A549 (cell line): ENCODE measurements around the gene SUDS3. TPM values are rescaled to one million over a fixed set of nuclear protein-coding genes. Genes with fewer than 3 reads are reported as not detected.
A peak's percentile ranks its signal among the peaks of the same experiment; 100 is the strongest.

Experiments
- ATAC-seq, 2 experiments: fragments of 200-7000 bp in 1 of 2; fragments of >200 bp in 1 of 2; cut with Nextera tagmentation in 1 of 2; cut with Tn5 transposase in 1 of 2; 3 replicates each; pipeline versions ENCODE4 v1.8.0 to v1.9.1; 2018 to 2020; ENCODE audit warnings: mild to moderate bottlenecking in 1 of 2, moderate library complexity in 1 of 2
- CTCF ChIA-PET: fragments of 300-600 bp; sonication (Branson Sonifier 250); formaldehyde crosslinking; extraction: SDS; loops from one replicate; lab custom pipeline; 2021; ENCODE audit warnings: antibody characterized with exemption, inconsistent platforms; lab: Yijun Ruan, JAX
- POLR2A ChIA-PET: fragments of 350-600 bp; formaldehyde crosslinking; extraction: SDS; loops from one replicate; lab custom pipeline; 2021; ENCODE audit warnings: antibody characterized with exemption, inconsistent platforms; lab: Yijun Ruan, JAX
- DNase-seq, 2 experiments: peaks; one replicate each; pipeline versions ENCODE4 v3.0.0 to v3.0.0-alpha.2; 2011 to 2016; ENCODE audit warnings: low read depth in 1 of 2, low spot score in 1 of 2
- FAIRE-seq: peaks from 2 replicates; lab custom pipeline; 2011; peaks lifted over from hg19 to GRCh38; lab: Jason Lieb, UNC
- H3K27ac ChIP-seq, 2 experiments: fragments of >200 bp; sonication (Bioruptor Twin); formaldehyde crosslinking; 3 replicates each; pipeline ENCODE4 v1.5.1; 2016 to 2017
- H3K4me1 ChIP-seq: fragments of >200 bp; sonication (Bioruptor Twin); formaldehyde crosslinking; 3 replicates; pipeline ENCODE4 v1.6.1; 2016
- H3K4me2 ChIP-seq: fragments of >200 bp; sonication (Bioruptor Twin); formaldehyde crosslinking; 3 replicates; pipeline ENCODE4 v1.6.1; 2016
- H3K4me3 ChIP-seq: fragments of >200 bp; sonication (Bioruptor Twin); formaldehyde crosslinking; 3 replicates; pipeline ENCODE4 v1.5.1; 2016
- H3K9me3 ChIP-seq: fragments of >200 bp; sonication (Bioruptor Twin); formaldehyde crosslinking; 3 replicates; pipeline ENCODE4 v1.6.1; 2016
- CHD4 ChIP-seq: fragments of 200-600 bp; sonication (generic); IDR thresholded peaks from 2 replicates; pipeline ENCODE4 v1.6.1; 2016; ENCODE audit warnings: antibody characterized with exemption, mild to moderate bottlenecking, borderline replicate concordance
- EHF ChIP-seq: fragments of 250-450 bp; sonication (Bioruptor Pico); IDR thresholded peaks from 2 replicates; pipeline ENCODE4 v1.5.0; 2020; ENCODE audit warnings: mild to moderate bottlenecking
- EHMT2 ChIP-seq: fragments of 200-600 bp; sonication (generic); IDR thresholded peaks from 2 replicates; pipeline ENCODE4 v1.6.1; 2016; ENCODE audit warnings: antibody characterized with exemption, low read depth, mild to moderate bottlenecking, moderate library complexity
- EP300 ChIP-seq, 2 experiments: fragments of >200 bp; sonication (Bioruptor Twin); formaldehyde crosslinking; IDR thresholded peaks; 2 replicates in 1 of 2; 3 replicates in 1 of 2; pipeline ENCODE4 v1.6.1; 2016 to 2017
- ESRRA ChIP-seq: fragments of 150-350 bp; IDR thresholded peaks from 2 replicates; pipeline ENCODE4 v1.6.1; 2014; ENCODE audit warnings: mild to moderate bottlenecking, low read length, borderline replicate concordance
- FOSB ChIP-seq: fragments of 250-450 bp; sonication (Bioruptor Pico); IDR thresholded peaks from 2 replicates; pipeline ENCODE4 v1.5.0; 2020; ENCODE audit warnings: mild to moderate bottlenecking, moderate library complexity
- FOSL2 ChIP-seq, 2 experiments: fragments of 450-650 bp in 1 of 2; fragments of >200 bp in 1 of 2; sonication (Bioruptor Twin) in 1 of 2; formaldehyde crosslinking; IDR thresholded peaks; 2 replicates each; pipeline versions ENCODE4 v1.5.0 to v1.6.1; 2016 to 2020; ENCODE audit warnings: mild to moderate bottlenecking in 1 of 2, moderate library complexity in 1 of 2
- HDAC2 ChIP-seq: fragments of 200-600 bp; sonication (generic); IDR thresholded peaks from 2 replicates; pipeline ENCODE4 v1.6.1; 2016
- HOXB5 ChIP-seq: fragments of 250-450 bp; sonication (Bioruptor Pico); IDR thresholded peaks from 2 replicates; pipeline ENCODE4 v1.5.0; 2020; ENCODE audit warnings: mild to moderate bottlenecking, moderate library complexity
- JUNB ChIP-seq: fragments of >200 bp; sonication (Bioruptor Twin); formaldehyde crosslinking; IDR thresholded peaks from 2 replicates; pipeline ENCODE4 v1.6.1; 2016
- MAZ ChIP-seq: fragments of 150-350 bp; IDR thresholded peaks from 2 replicates; pipeline ENCODE4 v1.6.1; 2014; ENCODE audit warnings: antibody characterized with exemption, low read depth, low read length, borderline replicate concordance
- NFE2L2 ChIP-seq: fragments of 150-350 bp; conservative IDR thresholded peaks from 2 replicates; pipeline ENCODE4 v1.6.1; 2014; ENCODE audit warnings: low read length
- NPAS2 ChIP-seq: fragments of 250-450 bp; sonication (Bioruptor Pico); IDR thresholded peaks from 2 replicates; pipeline ENCODE4 v1.8.0; 2022; ENCODE audit warnings: mild to moderate bottlenecking, moderate library complexity, borderline replicate concordance
- NR3C1 ChIP-seq: fragments of >200 bp; sonication (Bioruptor Twin); formaldehyde crosslinking; IDR thresholded peaks from 3 replicates; pipeline ENCODE4 v1.6.1; 2017
- PBX3 ChIP-seq: IDR thresholded peaks from 2 replicates; pipeline ENCODE4 v1.6.1; 2012
- POLR2AphosphoS2 ChIP-seq: conservative IDR thresholded peaks from 2 replicates; pipeline ENCODE4 v1.6.1; 2012; ENCODE audit warnings: low read length, improper control_type of control experiment, inconsistent platforms
- RARB ChIP-seq: fragments of 250-450 bp; sonication (Bioruptor Pico); IDR thresholded peaks from 2 replicates; pipeline ENCODE4 v1.8.0; 2021; ENCODE audit warnings: mild to moderate bottlenecking, moderate library complexity
- RCOR1 ChIP-seq: fragments of 150-350 bp; IDR thresholded peaks from 2 replicates; pipeline ENCODE4 v1.6.1; 2014; ENCODE audit warnings: antibody characterized with exemption, low read length, low read depth
- SREBF2 ChIP-seq: fragments of 450-650 bp; IDR thresholded peaks from 2 replicates; pipeline ENCODE4 v1.6.1; 2014; ENCODE audit warnings: mild to moderate bottlenecking, moderate library complexity
- TFCP2L1 ChIP-seq: fragments of 250-450 bp; sonication (Bioruptor Pico); IDR thresholded peaks from 2 replicates; pipeline ENCODE4 v1.5.0; 2021; ENCODE audit warnings: mild to moderate bottlenecking
- TP53 ChIP-seq: fragments of 250-450 bp; sonication (Bioruptor Pico); IDR thresholded peaks from 2 replicates; pipeline ENCODE4 v1.5.0; 2021; ENCODE audit warnings: mild to moderate bottlenecking, moderate library complexity
- WGBS: methylation state at CpG from one replicate; pipeline ENCODE4 v1.1.6; 2017; ENCODE audit errors: missing lambda C conversion rate; 5-methylcytosine and 5-hydroxymethylcytosine counted together
- polyA plus RNA-seq, 4 experiments: library from polyadenylated mRNA; depleted of rRNA in 3 of 4; stranded (reverse); fragments of >200 nt; fragmentation: RNase III in 1 of 4; extraction: RNeasy Plus Mini Kit Qiagen cat#74134 plus additional on column Dnase treatment in 1 of 4; gene quantifications; 2 replicates in 3 of 4; 3 replicates in 1 of 4; pipeline ENCODE4 v1.2.3, GENCODE V29; 2011 to 2017
- TF ChIP-seq, protein P1 (sequence below): fragments of >200 bp; sonication (Bioruptor Twin); formaldehyde crosslinking; IDR thresholded peaks from 3 replicates; pipeline ENCODE4 v1.5.1; 2016

Gene SUDS3
- polyA plus RNA-seq, 2 of the 4 experiments (the other 2 are of a cell fraction): 20.3 to 36.5 TPM

DNA sequence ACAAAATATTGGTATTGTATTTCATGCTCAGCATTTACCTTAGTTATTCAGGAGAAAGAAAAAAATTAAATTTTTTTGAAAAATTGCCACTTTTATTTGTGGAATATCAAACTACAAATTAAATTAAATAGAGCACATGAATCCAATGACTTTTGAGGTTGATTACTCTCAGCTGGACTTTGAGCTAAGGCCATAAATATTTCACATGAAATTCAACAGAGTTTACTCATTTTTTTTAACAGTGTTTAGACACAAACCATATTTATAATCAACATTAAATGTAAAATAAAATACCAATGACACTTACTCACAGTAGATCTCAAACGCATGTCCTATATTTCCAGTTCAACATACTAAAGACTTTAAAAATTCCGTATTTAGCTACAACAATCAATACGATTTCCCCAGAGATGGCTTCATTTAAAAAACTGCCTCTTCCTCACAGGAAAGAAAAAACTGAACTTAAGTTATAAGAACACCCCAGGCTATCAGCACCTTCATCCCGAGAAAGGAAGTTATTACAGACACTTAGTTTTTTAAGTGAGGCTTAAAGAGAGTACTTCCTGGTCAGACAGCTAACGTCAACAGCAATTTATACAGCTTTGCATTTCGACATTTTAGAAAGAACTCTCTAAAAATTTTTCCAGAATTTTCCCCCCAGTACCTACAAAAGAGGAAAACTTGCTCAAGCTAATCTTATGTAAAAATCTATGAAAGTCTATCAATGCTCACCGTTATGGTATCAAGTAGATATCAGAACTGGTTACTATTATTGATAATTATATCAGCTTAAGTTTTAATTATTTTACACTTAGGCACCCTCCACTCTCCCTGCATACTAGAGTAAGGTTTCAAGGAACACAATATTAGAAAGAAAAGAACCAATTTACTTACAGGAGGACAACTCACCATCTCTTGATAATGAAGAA is 17.5 kb upstream of the SUDS3 start:
- Histone ChIP-seq H3K4me1 (peaks cover 48% of the 10 kb centered on the region), H3K27ac (peak overlapping the region; percentile 69 to 74; a peak in 5 of 6 replicates), H3K4me3 (peak overlapping the region; percentile 29; the same call in 2 of the 3 replicates), H3K4me2 (peak overlapping the region; percentile 81), H3K9me3 (no peaks in the 10 kb centered on the region)
- WGBS: 32% methylated on average over 7 of the region's 7 CpGs
- ATAC-seq (no peak), FAIRE-seq (no peak), DNase-seq (peak in 1 of 2 experiments; percentile 29)
- CTCF ChIA-PET: interaction anchor here (0.9 to 5.8 kb wide), 5 partner anchors 10 to 178 kb away, joined by 3 to 38 read pairs (median 5); partner anchors contain the start of genes SUDS3 and TAOK3
- POLR2A ChIA-PET: interaction anchor here (0.9 to 1.4 kb wide), 2 partner anchors 14 to 17 kb away, joined by 4 to 12 read pairs; partner anchors contain the start of genes SUDS3 and TAOK3
- TF ChIP-seq RCOR1: no peak
- no peak for TF ChIP-seq CHD4
- TF ChIP-seq ESRRA: no peak
- TF ChIP-seq TP53: no peak
- TF ChIP-seq JUNB: no peak
- no peak for TF ChIP-seq EHF (CRISPR knock-in tag)
- TF ChIP-seq, protein P1, sequence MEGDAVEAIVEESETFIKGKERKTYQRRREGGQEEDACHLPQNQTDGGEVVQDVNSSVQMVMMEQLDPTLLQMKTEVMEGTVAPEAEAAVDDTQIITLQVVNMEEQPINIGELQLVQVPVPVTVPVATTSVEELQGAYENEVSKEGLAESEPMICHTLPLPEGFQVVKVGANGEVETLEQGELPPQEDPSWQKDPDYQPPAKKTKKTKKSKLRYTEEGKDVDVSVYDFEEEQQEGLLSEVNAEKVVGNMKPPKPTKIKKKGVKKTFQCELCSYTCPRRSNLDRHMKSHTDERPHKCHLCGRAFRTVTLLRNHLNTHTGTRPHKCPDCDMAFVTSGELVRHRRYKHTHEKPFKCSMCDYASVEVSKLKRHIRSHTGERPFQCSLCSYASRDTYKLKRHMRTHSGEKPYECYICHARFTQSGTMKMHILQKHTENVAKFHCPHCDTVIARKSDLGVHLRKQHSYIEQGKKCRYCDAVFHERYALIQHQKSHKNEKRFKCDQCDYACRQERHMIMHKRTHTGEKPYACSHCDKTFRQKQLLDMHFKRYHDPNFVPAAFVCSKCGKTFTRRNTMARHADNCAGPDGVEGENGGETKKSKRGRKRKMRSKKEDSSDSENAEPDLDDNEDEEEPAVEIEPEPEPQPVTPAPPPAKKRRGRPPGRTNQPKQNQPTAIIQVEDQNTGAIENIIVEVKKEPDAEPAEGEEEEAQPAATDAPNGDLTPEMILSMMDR: no peak
- no peak for TF ChIP-seq POLR2AphosphoS2
- no peak for TF ChIP-seq TFCP2L1
- no peak for TF ChIP-seq MAZ
- TF ChIP-seq EHMT2: no peak
- TF ChIP-seq FOSL2 (IDR thresholded peaks at IDR 0.05): no peak
- no peak for TF ChIP-seq FOSL2 (CRISPR knock-in tag; IDR thresholded peaks at IDR 0.05)
- no peak for TF ChIP-seq HDAC2
- no peak for TF ChIP-seq EP300 (IDR thresholded peaks at IDR 0.05)
- no peak for TF ChIP-seq NR3C1
- TF ChIP-seq PBX3: no peak
- no peak for TF ChIP-seq SREBF2
- TF ChIP-seq RARB (CRISPR knock-in tag): no peak
- TF ChIP-seq, all 56 proteins: peak for 0

DNA sequence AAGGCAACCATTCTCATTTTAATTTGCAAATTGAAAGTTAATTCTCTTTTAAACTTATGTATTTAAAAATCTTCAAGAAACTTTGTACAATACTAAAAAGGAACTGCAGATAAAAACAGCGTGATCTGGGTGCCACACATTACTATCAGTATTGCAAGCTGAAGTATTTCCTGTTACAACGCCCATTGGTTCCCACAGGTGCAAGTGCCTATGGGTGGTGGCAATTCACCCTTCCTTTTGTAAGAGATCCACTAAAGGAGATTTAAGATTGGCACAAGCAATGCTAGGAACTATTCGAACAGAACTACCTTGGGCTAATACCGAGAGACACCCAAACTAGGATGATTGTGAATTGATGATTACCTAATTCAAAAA is 16.8 kb upstream of the SUDS3 start:
- Histone ChIP-seq H3K9me3 (no peaks in the 10 kb centered on the region), H3K4me2 (peak overlapping the region; percentile 81), H3K4me3 (no peak overlapping the region), H3K27ac (peak overlapping the region in 1 of 2 experiments; percentile 69; a peak in 3 of 6 replicates), H3K4me1 (peaks cover 48% of the 10 kb centered on the region)
- TF ChIP-seq EHMT2 (no peak), HOXB5 (no peak), FOSB (CRISPR knock-in tag) (no peak), EP300 (IDR thresholded peaks at IDR 0.05) (no peak), NFE2L2 (no peak), NPAS2 (CRISPR knock-in tag) (no peak), HDAC2 (no peak), EHF (CRISPR knock-in tag) (no peak)
- FAIRE-seq (no peak), ATAC-seq (no peak), DNase-seq (no peak)
- CTCF ChIA-PET: interaction anchor here (1.4 to 5.8 kb wide), 2 partner anchors 16 to 24 kb away, joined by 5 to 38 read pairs; partner anchors contain the start of gene SUDS3
- WGBS: 93% methylated on average over 4 of the region's 4 CpGs
- POLR2A ChIA-PET: interaction anchor here (0.9 to 1.4 kb wide), 2 partner anchors 13 to 17 kb away, joined by 4 to 12 read pairs; partner anchors contain the start of genes SUDS3 and TAOK3
